ENCODE data around the gene CD84.
"Not testable (repeated sequence)": the region's sequence is repeated elsewhere in the genome, so short reads cannot be mapped to it uniquely, and the experiment has no call there.

GRCh38 chr1:160627677-160628289, 48.5 kb upstream of the CD84 start:
- TF ChIP-seq CTCF (conservative IDR thresholded peaks at IDR 0.05; ENCODE audit: low read depth, low read length); EZH2 (IDR thresholded peaks at IDR 0.05; ENCODE audit: borderline replicate concordance, low read depth, low read length, poor library complexity, severe bottlenecking): not testable (repeated sequence)
